Measurements from ENCODE around the gene AGGF1. TPM values are rescaled to one million over a fixed set of nuclear protein-coding genes. Genes with fewer than 3 reads are reported as not detected.
"Not testable (repeated sequence)": the region's sequence is repeated elsewhere in the genome, so short reads cannot be mapped to it uniquely, and the experiment has no call there.

Gene AGGF1
- total and polyA plus RNA-seq, 7 donors: 8.0 to 20.3 (median 14.0) TPM

GRCh38 chr5:76986825-76987526, 43.2 kb upstream of the AGGF1 start:
- Histone ChIP-seq H3K27ac (no peak overlapping the region), H3K36me3 (ENCODE audit: insufficient read depth in 1 of 2, low read depth in 1 of 2) (no peaks in the 10 kb centered on the region), H3K9me3 (no peaks in the 10 kb centered on the region), H3K4me3 (no peak overlapping the region), H3K27me3 (ENCODE audit: insufficient read depth in 3 of 3, low read length in 2 of 3) (no peaks in the 10 kb centered on the region), H3K4me1 (no peaks in the 10 kb centered on the region)
- 34 to 48% (median 45%) methylated on average over 6 of the region's 6 CpGs for WGBS, 3 donors
- TF ChIP-seq CTCF (IDR thresholded peaks at IDR 0.05): no peak
- no peak for DNase-seq
- intact Hi-C loops (cut with DNase I): no loop called here
- ATAC-seq: no peak

- Histone ChIP-seq H3K36me3 (ENCODE audit: insufficient read depth in 1 of 2, low read depth in 1 of 2) (no peaks in the 10 kb centered on the region), H3K4me1 (no peaks in the 10 kb centered on the region), H3K9me3 (no peaks in the 10 kb centered on the region), H3K4me3 (no peak overlapping the region), H3K27ac (no peak overlapping the region), H3K27me3 (ENCODE audit: insufficient read depth in 3 of 3, low read length in 2 of 3) (no peaks in the 10 kb centered on the region)
- 77 to 78% (median 78%) methylated on average over 5 of the region's 5 CpGs for WGBS, 3 donors
- no peak for TF ChIP-seq CTCF (IDR thresholded peaks at IDR 0.05)
- intact Hi-C loops (cut with DNase I): no loop called here
- DNase-seq (no peak), ATAC-seq (no peak)
Observed at GRCh38 chr5:76990899-76991459, 39.2 kb upstream of the AGGF1 start.

- H3K27me3 ChIP-seq (ENCODE audit: insufficient read depth in 3 of 3, low read length in 2 of 3); H3K4me3 ChIP-seq; intact Hi-C loops (cut with DNase I); H3K9me3 ChIP-seq; H3K36me3 ChIP-seq (ENCODE audit: insufficient read depth in 1 of 2, low read depth in 1 of 2); H3K4me1 ChIP-seq; DNase-seq; H3K27ac ChIP-seq; ATAC-seq: not testable (repeated sequence)
- 88 to 92% (median 90%) methylated on average over 9 of the region's 9 CpGs for WGBS, 3 donors
Observed at GRCh38 chr5:76993436-76993835, 36.8 kb upstream of the AGGF1 start.

GRCh38 chr5:76994337-76994736, 35.9 kb upstream of the AGGF1 start:
- Histone ChIP-seq H3K27me3 (ENCODE audit: insufficient read depth in 3 of 3, low read length in 2 of 3) (no peaks in the 10 kb centered on the region), H3K4me3 (no peak overlapping the region), H3K9me3 (no peaks in the 10 kb centered on the region), H3K4me1 (no peaks in the 10 kb centered on the region), H3K36me3 (ENCODE audit: insufficient read depth in 1 of 2, low read depth in 1 of 2) (no peaks in the 10 kb centered on the region), H3K27ac (no peak overlapping the region)
- intact Hi-C loops (cut with DNase I): no loop called here
- TF ChIP-seq CTCF (IDR thresholded peaks at IDR 0.05): no peak
- WGBS, 3 donors: 74 to 88% (median 76%) methylated on average over 6 of the region's 6 CpGs
- DNase-seq: no peak
- ATAC-seq: no peak

- H3K36me3 ChIP-seq (ENCODE audit: insufficient read depth in 1 of 2, low read depth in 1 of 2); H3K27ac ChIP-seq; H3K9me3 ChIP-seq; H3K27me3 ChIP-seq (ENCODE audit: insufficient read depth in 3 of 3, low read length in 2 of 3); H3K4me1 ChIP-seq; H3K4me3 ChIP-seq; DNase-seq; intact Hi-C loops (cut with DNase I); ATAC-seq: not testable (repeated sequence)
- 84 to 87% (median 84%) methylated on average over 4 of the region's 4 CpGs for WGBS, 3 donors
Observed at GRCh38 chr5:76998251-76998650, 32.0 kb upstream of the AGGF1 start.
